K562 (cell line): ENCODE data around the gene PID1.

ENCODE experiments used
- CREB1 ChIP-seq, 2 experiments: sonication (generic) in 1 of 2; formaldehyde crosslinking in 1 of 2; IDR thresholded peaks; 2 replicates each; pipeline versions ENCODE4 v1.6.1 to v1.8.0; 2012 to 2022; ENCODE audit warnings: inconsistent platforms in 1 of 2, mild to moderate bottlenecking in 1 of 2, missing genetic modification reagents in 1 of 2, moderate library complexity in 1 of 2
- MXD1 ChIP-seq: fragments of 250-450 bp; sonication (Bioruptor Pico); IDR thresholded peaks from 2 replicates; pipeline ENCODE4 v1.8.0; 2021; ENCODE audit warnings: borderline replicate concordance, mild to moderate bottlenecking, moderate library complexity; ENCODE audit not compliant: poor library complexity, severe bottlenecking
- RBM22 ChIP-seq: fragments of 200-400 bp; formaldehyde crosslinking; IDR thresholded peaks from 2 replicates; pipeline ENCODE4 v1.6.1; 2018; ENCODE audit warnings: low read length, low read depth; ENCODE audit not compliant: poor library complexity, severe bottlenecking
- SMC3 ChIP-seq: conservative IDR thresholded peaks from 2 replicates; pipeline ENCODE4 v1.6.1; 2011; ENCODE audit warnings: low read depth, low read length, improper control_type of control experiment; ENCODE audit not compliant: insufficient read depth
- TSHZ1 ChIP-seq: fragments of 250-450 bp; sonication (Bioruptor Pico); IDR thresholded peaks from 2 replicates; pipeline ENCODE4 v1.4.0; 2020; ENCODE audit warnings: mild to moderate bottlenecking, moderate library complexity
- U2AF2 ChIP-seq: fragments of 200-400 bp; formaldehyde crosslinking; optimal IDR thresholded peaks from 2 replicates; pipeline ENCODE3; 2017; ENCODE audit warnings: low read depth, mild to moderate bottlenecking, low read length

GRCh38 chr2:229268626-229269025 lies 2.5 kb downstream of the PID1 start:
- TF ChIP-seq TSHZ1 (CRISPR knock-in tag) (no peak), CREB1 (IDR thresholded peaks at IDR 0.05) (no peak), CREB1 (CRISPR knock-in tag; IDR thresholded peaks at IDR 0.05) (no peak), U2AF2 (no peak), MXD1 (CRISPR knock-in tag) (no peak), RBM22 (no peak), SMC3 (no peak)
